Uterus (tissue), 4 donors: ENCODE results near the gene ARL6IP5. TPM values are rescaled to one million over a fixed set of nuclear protein-coding genes. Genes with fewer than 3 reads are reported as not detected.

Experiments used
- DNase-seq, 2 donors: peaks; one replicate each; pipeline ENCODE4 v3.0.0-alpha.2; 2019 to 2020
- H3K27ac ChIP-seq, 2 donors: fragments of 200-600 bp; sonication (generic); 1 replicate in 1 of 2; 2 replicates in 1 of 2; pipeline ENCODE4 v1.5.1; 2016 to 2018
- H3K27me3 ChIP-seq, 2 donors: fragments of 200-600 bp; sonication (generic); one replicate each; pipeline ENCODE4 v1.5.1; 2018 to 2019; ENCODE audit warnings: control low read depth in 1 of 2
- H3K36me3 ChIP-seq, 2 donors: fragments of 200-600 bp; sonication (generic); one replicate each; pipeline ENCODE4 v1.5.1; 2019; ENCODE audit warnings: control low read depth in 1 of 2
- H3K4me1 ChIP-seq, 2 donors: fragments of 200-600 bp; sonication (generic); one replicate each; pipeline ENCODE4 v1.5.1; 2018 to 2019; ENCODE audit warnings: control low read depth in 1 of 2
- H3K4me3 ChIP-seq, 2 donors: fragments of 200-600 bp; sonication (generic); 1 replicate in 1 of 2; 2 replicates in 1 of 2; pipeline ENCODE4 v1.5.1; 2018 to 2019; ENCODE audit warnings: mild to moderate bottlenecking in 1 of 2
- H3K9me3 ChIP-seq, 2 donors: fragments of 200-600 bp; sonication (generic); one replicate each; pipeline ENCODE4 v1.5.1; 2019; ENCODE audit warnings: control low read depth in 1 of 2
- CTCF ChIP-seq, 4 experiments: fragments of 200-600 bp in 2 of 4; fragments of 450-650 bp in 2 of 4; sonication (generic) in 2 of 4; IDR thresholded peaks; one replicate each; pipeline ENCODE4 v1.5.1; 2016 to 2019; ENCODE audit warnings: antibody characterized with exemption in 4 of 4, mild to moderate bottlenecking in 2 of 4, moderate library complexity in 1 of 4
- POLR2A ChIP-seq, 2 donors: fragments of 450-650 bp; IDR thresholded peaks; one replicate each; pipeline ENCODE4 v1.6.1; 2016; ENCODE audit warnings: antibody characterized with exemption in 2 of 2, mild to moderate bottlenecking in 1 of 2, moderate library complexity in 1 of 2
- intact Hi-C: fragments of 100-400 bp; cut with DNase I; formaldehyde crosslinking; loops from one replicate; pipeline ENCODE4 v1.15.1; 2023; ENCODE audit warnings: low total_unique reads
- total RNA-seq, 4 donors: library from RNA; depleted of rRNA in 3 of 4; stranded (reverse); fragments of >200 nt in 3 of 4; gene quantifications; one replicate each; pipeline versions ENCODE4 v1.1.0 to v1.2.4, GENCODE V29; 2014 to 2023
- donor health status: DM: yes; HTN: yes; CAD: no.

ARL6IP5 gene
- total RNA-seq, 4 donors from 2014 or later, result 86.8 to 143 (median 120) TPM

GRCh38 chr3:69130689-69131088, 46.0 kb downstream of the ARL6IP5 start:
- H3K27me3 ChIP-seq, result no peaks in the 10 kb centered on the region
- H3K4me3 ChIP-seq, result no peak overlapping the region
- H3K4me1 ChIP-seq, result no peaks in the 10 kb centered on the region
- no peaks in the 10 kb centered on the region for H3K36me3 ChIP-seq
- no peaks in the 10 kb centered on the region for H3K9me3 ChIP-seq
- DNase-seq, result no peak
- intact Hi-C loops, result no loop called here
- TF ChIP-seq CTCF (IDR thresholded peaks at IDR 0.05), result no peak
- TF ChIP-seq POLR2A (IDR thresholded peaks at IDR 0.05), result no peak
- H3K27ac ChIP-seq, result no peak overlapping the region

GRCh38 chr3:69137005-69137404, 52.3 kb downstream of the ARL6IP5 start:
- H3K9me3 ChIP-seq, result no peaks in the 10 kb centered on the region
- DNase-seq, result no peak
- H3K4me1 ChIP-seq, result no peaks in the 10 kb centered on the region
- H3K4me3 ChIP-seq, result no peak overlapping the region
- TF ChIP-seq POLR2A (IDR thresholded peaks at IDR 0.05), result no peak
- TF ChIP-seq CTCF (IDR thresholded peaks at IDR 0.05), result no peak
- H3K27me3 ChIP-seq, result no peaks in the 10 kb centered on the region
- no peaks in the 10 kb centered on the region for H3K36me3 ChIP-seq
- no peak overlapping the region for H3K27ac ChIP-seq
- intact Hi-C loops, result no loop called here

- DNase-seq, result no peak
- intact Hi-C loops, result no loop called here
- no peaks in the 10 kb centered on the region for H3K4me1 ChIP-seq
- TF ChIP-seq CTCF (IDR thresholded peaks at IDR 0.05) (no peak), POLR2A (IDR thresholded peaks at IDR 0.05) (no peak)
- no peak overlapping the region for H3K27ac ChIP-seq
- H3K36me3 ChIP-seq, result no peaks in the 10 kb centered on the region
- H3K27me3 ChIP-seq, result no peaks in the 10 kb centered on the region
- H3K9me3 ChIP-seq, result no peaks in the 10 kb centered on the region
- no peak overlapping the region for H3K4me3 ChIP-seq
Observed at GRCh38 chr3:69137412-69137811, 52.7 kb downstream of the ARL6IP5 start.

- DNase-seq, result no peak
- Histone ChIP-seq H3K9me3 (no peaks in the 10 kb centered on the region), H3K27ac (no peak overlapping the region), H3K27me3 (no peaks in the 10 kb centered on the region), H3K4me3 (no peak overlapping the region), H3K36me3 (no peaks in the 10 kb centered on the region), H3K4me1 (no peaks in the 10 kb centered on the region)
- TF ChIP-seq POLR2A (IDR thresholded peaks at IDR 0.05) (no peak), CTCF (IDR thresholded peaks at IDR 0.05) (no peak)
- intact Hi-C loops, result no loop called here
Observed at GRCh38 chr3:69141313-69141712, 56.6 kb downstream of the ARL6IP5 start.

GRCh38 chr3:69142090-69142489, 57.4 kb downstream of the ARL6IP5 start:
- DNase-seq, result no peak
- H3K36me3 ChIP-seq, result no peaks in the 10 kb centered on the region
- no peak overlapping the region for H3K4me3 ChIP-seq
- no peaks in the 10 kb centered on the region for H3K9me3 ChIP-seq
- no peaks in the 10 kb centered on the region for H3K4me1 ChIP-seq
- no peak overlapping the region for H3K27ac ChIP-seq
- TF ChIP-seq POLR2A (IDR thresholded peaks at IDR 0.05) (no peak), CTCF (IDR thresholded peaks at IDR 0.05) (no peak)
- intact Hi-C loops, result no loop called here
- H3K27me3 ChIP-seq, result no peaks in the 10 kb centered on the region
